GM23338 (cell line): ENCODE measurements around the gene ADGRG1. TPM values are rescaled to one million over a fixed set of nuclear protein-coding genes. Genes with fewer than 3 reads are reported as not detected.

Experiments used
- ATAC-seq: fragments of 200-7000 bp; cut with Tn5 transposase; 3 replicates; pipeline ENCODE4 v1.9.1; 2020
- DNase-seq: peaks from one replicate; pipeline ENCODE4 v3.0.0-alpha.2; 2015; ENCODE audit warnings: low spot score
- H2AFZ ChIP-seq: fragments of 200-600 bp; sonication (generic); 2 replicates; pipeline ENCODE4 v1.8.0; 2016; ENCODE audit warnings: antibody characterized with exemption, mild to moderate bottlenecking, moderate library complexity
- H3F3A ChIP-seq: fragments of 200-600 bp; sonication (generic); replicated peaks from 2 replicates; pipeline ENCODE4 v1.8.0; 2017; ENCODE audit warnings: antibody characterized with exemption, mixed run types, low read depth
- H3K27ac ChIP-seq: fragments of 200-600 bp; sonication (generic); 2 replicates; pipeline ENCODE4 v1.6.1; 2016; ENCODE audit warnings: low read depth
- H3K27me3 ChIP-seq: fragments of 200-600 bp; sonication (generic); 2 replicates; pipeline ENCODE4 v1.8.0; 2016; ENCODE audit warnings: mild to moderate bottlenecking, mixed run types, moderate library complexity; ENCODE audit not compliant: insufficient read depth
- H3K36me3 ChIP-seq: fragments of 200-600 bp; sonication (generic); 2 replicates; pipeline ENCODE4 v1.8.0; 2016; ENCODE audit warnings: mild to moderate bottlenecking; ENCODE audit not compliant: insufficient read depth
- H3K4me1 ChIP-seq: fragments of 200-600 bp; sonication (generic); 2 replicates; pipeline ENCODE4 v1.8.0; 2016; ENCODE audit warnings: mild to moderate bottlenecking, moderate library complexity; ENCODE audit not compliant: insufficient read depth
- H3K4me2 ChIP-seq: fragments of 200-600 bp; sonication (generic); 2 replicates; pipeline ENCODE4 v1.7.1; 2017; ENCODE audit warnings: mixed run types
- H3K4me3 ChIP-seq: fragments of 200-600 bp; sonication (generic); 2 replicates; pipeline ENCODE4 v1.6.1; 2016; ENCODE audit warnings: mixed run types
- H3K79me2 ChIP-seq: fragments of 200-600 bp; sonication (generic); replicated peaks from 2 replicates; pipeline ENCODE4 v1.8.0; 2017; ENCODE audit warnings: mild to moderate bottlenecking; ENCODE audit not compliant: insufficient read depth
- H3K9me2 ChIP-seq: fragments of 200-600 bp; sonication (generic); 2 replicates; pipeline ENCODE4 v1.8.0; 2017; ENCODE audit not compliant: insufficient read depth
- H4K20me1 ChIP-seq: fragments of 200-600 bp; sonication (generic); replicated peaks from 2 replicates; pipeline ENCODE4 v1.8.0; 2017; ENCODE audit warnings: mild to moderate bottlenecking; ENCODE audit not compliant: insufficient read depth
- H3K27ac Mint-ChIP-seq: 2 replicates; pipeline ENCODE4 v1.8.0; 2020; ENCODE audit warnings: inconsistent platforms, mild to moderate bottlenecking, moderate library complexity, mixed read lengths
- H3K27me3 Mint-ChIP-seq: 3 replicates; pipeline ENCODE4 v1.8.0; 2022; ENCODE audit warnings: low read depth, mild to moderate bottlenecking, moderate library complexity, mixed read lengths, inconsistent platforms; ENCODE audit not compliant: insufficient read depth, poor library complexity
- H3K36me3 Mint-ChIP-seq: 3 replicates; pipeline ENCODE4 v1.8.0; 2021; ENCODE audit warnings: low read depth, mild to moderate bottlenecking, inconsistent platforms, moderate library complexity, mixed read lengths
- H3K4me1 Mint-ChIP-seq: 3 replicates; pipeline ENCODE4 v1.8.0; 2020; ENCODE audit warnings: mild to moderate bottlenecking, inconsistent platforms, mixed read lengths
- H3K4me3 Mint-ChIP-seq: 3 replicates; pipeline ENCODE4 v1.8.0; 2021; ENCODE audit warnings: moderate library complexity, mild to moderate bottlenecking, inconsistent platforms, mixed read lengths
- H3K9me3 Mint-ChIP-seq: 3 replicates; pipeline ENCODE4 v1.8.0; 2020; ENCODE audit warnings: moderate library complexity, mild to moderate bottlenecking, inconsistent platforms, mixed read lengths
- CREB1 ChIP-seq: fragments of 250-450 bp; sonication (Bioruptor Pico); IDR thresholded peaks from 2 replicates; pipeline ENCODE4 v1.5.0; 2020; ENCODE audit warnings: low read depth, mild to moderate bottlenecking, moderate library complexity
- ETS1 ChIP-seq: IDR thresholded peaks from 2 replicates; pipeline ENCODE4 v1.6.1; 2016; ENCODE audit warnings: antibody characterized with exemption
- EZH2 ChIP-seq: fragments of 200-600 bp; sonication (generic); IDR thresholded peaks from one replicate; pipeline ENCODE4 v1.8.0; 2017; ENCODE audit warnings: antibody characterized with exemption, mild to moderate bottlenecking, low read depth; ENCODE audit not compliant: unreplicated experiment
- EZH2phosphoT487 ChIP-seq: fragments of 200-600 bp; sonication (generic); IDR thresholded peaks from one replicate; pipeline ENCODE4 v1.8.1; 2018; ENCODE audit warnings: antibody characterized with exemption; ENCODE audit not compliant: unreplicated experiment
- JUNB ChIP-seq: IDR thresholded peaks from one replicate; pipeline ENCODE4 v1.6.1; 2016; ENCODE audit warnings: antibody characterized with exemption; ENCODE audit not compliant: unreplicated experiment
- NANOG ChIP-seq: IDR thresholded peaks from 2 replicates; pipeline ENCODE4 v1.6.1; 2016; ENCODE audit warnings: antibody characterized with exemption, borderline replicate concordance
- POLR2AphosphoS5 ChIP-seq: IDR thresholded peaks from 2 replicates; pipeline ENCODE4 v1.6.1; 2016; ENCODE audit warnings: antibody characterized with exemption, low read depth
- REST ChIP-seq: IDR thresholded peaks from one replicate; pipeline ENCODE4 v1.6.1; 2018; ENCODE audit warnings: antibody characterized with exemption; ENCODE audit not compliant: unreplicated experiment
- STAT1 ChIP-seq: IDR thresholded peaks from one replicate; pipeline ENCODE4 v1.6.1; 2016; ENCODE audit warnings: antibody characterized with exemption; ENCODE audit not compliant: unreplicated experiment
- ZNF114 ChIP-seq: fragments of 250-450 bp; sonication (Bioruptor Pico); IDR thresholded peaks from 2 replicates; pipeline ENCODE4 v1.5.0; 2020; ENCODE audit warnings: mild to moderate bottlenecking, moderate library complexity
- ZNF331 ChIP-seq: fragments of 250-450 bp; sonication (Bioruptor Pico); IDR thresholded peaks from 2 replicates; pipeline ENCODE4 v1.5.0; 2020; ENCODE audit warnings: low read depth, mild to moderate bottlenecking, moderate library complexity
- polyA plus RNA-seq: library from polyadenylated mRNA; unstranded; fragments of >200 nt; fragmentation: Nextera tagmentation; extraction: Ambion mirVana; gene quantifications from 2 replicates; pipeline ENCODE4 v1.2.1, GENCODE V29; 2016
- total RNA-seq: library from RNA; depleted of rRNA; stranded (reverse); fragments of >200 nt; shearing (Covaris generic); gene quantifications from 2 replicates; pipeline ENCODE4 v1.2.3, GENCODE V29; 2014
- TF ChIP-seq, protein P1 (sequence below): fragments of 250-450 bp; sonication (Bioruptor Pico); IDR thresholded peaks from 2 replicates; pipeline ENCODE4 v1.5.0; 2020; ENCODE audit warnings: mild to moderate bottlenecking, moderate library complexity
- TF ChIP-seq, protein P2 (sequence below), 2 experiments: fragments of 200-600 bp in 1 of 2; sonication (generic) in 1 of 2; conservative IDR thresholded peaks; 2 replicates each; pipeline versions ENCODE4 v1.5.1 to v1.6.1; 2016 to 2017; ENCODE audit warnings: antibody characterized with exemption in 2 of 2, low read depth in 2 of 2, mild to moderate bottlenecking in 2 of 2, moderate library complexity in 1 of 2

ADGRG1 gene
- total and polyA plus RNA-seq, 2 experiments from 2014 or later, result 0.14 to 0.47 TPM

DNA sequence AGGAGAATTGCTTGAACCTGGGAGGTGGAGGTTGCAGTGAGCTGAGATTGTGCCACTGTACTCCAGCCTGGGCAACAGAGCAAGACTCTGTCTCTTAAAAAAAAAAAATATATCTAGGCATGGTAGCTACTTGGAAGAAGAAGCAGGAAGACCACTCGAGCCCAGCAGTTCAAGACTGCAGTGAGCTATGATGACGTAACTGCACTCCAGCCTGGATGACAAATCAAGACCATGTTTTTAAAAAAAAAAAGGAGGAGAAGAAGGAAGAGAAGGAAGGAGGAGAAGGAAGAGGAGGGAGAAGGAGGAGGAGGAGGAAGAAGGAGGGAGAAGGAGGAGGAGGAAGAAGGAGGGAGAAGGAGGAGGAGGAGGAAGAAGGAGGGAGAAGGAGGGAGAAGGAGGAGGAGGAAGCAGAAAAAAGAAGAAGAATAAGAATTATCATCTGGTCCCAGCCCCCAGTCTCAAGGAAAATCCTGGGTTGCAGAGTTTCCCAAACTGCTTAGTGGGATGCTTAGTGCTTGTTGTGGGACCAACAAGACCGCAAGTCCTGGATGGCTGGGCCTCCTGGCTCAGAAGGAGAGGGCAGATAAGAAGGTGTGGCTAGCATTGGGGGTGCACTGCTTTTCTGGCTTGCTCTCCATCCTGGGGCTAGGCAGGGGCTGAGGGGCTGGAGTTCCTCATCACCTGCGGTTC, 62.5 kb downstream of the ADGRG1 start:
- DNase-seq, result no peak
- TF ChIP-seq, protein P1, sequence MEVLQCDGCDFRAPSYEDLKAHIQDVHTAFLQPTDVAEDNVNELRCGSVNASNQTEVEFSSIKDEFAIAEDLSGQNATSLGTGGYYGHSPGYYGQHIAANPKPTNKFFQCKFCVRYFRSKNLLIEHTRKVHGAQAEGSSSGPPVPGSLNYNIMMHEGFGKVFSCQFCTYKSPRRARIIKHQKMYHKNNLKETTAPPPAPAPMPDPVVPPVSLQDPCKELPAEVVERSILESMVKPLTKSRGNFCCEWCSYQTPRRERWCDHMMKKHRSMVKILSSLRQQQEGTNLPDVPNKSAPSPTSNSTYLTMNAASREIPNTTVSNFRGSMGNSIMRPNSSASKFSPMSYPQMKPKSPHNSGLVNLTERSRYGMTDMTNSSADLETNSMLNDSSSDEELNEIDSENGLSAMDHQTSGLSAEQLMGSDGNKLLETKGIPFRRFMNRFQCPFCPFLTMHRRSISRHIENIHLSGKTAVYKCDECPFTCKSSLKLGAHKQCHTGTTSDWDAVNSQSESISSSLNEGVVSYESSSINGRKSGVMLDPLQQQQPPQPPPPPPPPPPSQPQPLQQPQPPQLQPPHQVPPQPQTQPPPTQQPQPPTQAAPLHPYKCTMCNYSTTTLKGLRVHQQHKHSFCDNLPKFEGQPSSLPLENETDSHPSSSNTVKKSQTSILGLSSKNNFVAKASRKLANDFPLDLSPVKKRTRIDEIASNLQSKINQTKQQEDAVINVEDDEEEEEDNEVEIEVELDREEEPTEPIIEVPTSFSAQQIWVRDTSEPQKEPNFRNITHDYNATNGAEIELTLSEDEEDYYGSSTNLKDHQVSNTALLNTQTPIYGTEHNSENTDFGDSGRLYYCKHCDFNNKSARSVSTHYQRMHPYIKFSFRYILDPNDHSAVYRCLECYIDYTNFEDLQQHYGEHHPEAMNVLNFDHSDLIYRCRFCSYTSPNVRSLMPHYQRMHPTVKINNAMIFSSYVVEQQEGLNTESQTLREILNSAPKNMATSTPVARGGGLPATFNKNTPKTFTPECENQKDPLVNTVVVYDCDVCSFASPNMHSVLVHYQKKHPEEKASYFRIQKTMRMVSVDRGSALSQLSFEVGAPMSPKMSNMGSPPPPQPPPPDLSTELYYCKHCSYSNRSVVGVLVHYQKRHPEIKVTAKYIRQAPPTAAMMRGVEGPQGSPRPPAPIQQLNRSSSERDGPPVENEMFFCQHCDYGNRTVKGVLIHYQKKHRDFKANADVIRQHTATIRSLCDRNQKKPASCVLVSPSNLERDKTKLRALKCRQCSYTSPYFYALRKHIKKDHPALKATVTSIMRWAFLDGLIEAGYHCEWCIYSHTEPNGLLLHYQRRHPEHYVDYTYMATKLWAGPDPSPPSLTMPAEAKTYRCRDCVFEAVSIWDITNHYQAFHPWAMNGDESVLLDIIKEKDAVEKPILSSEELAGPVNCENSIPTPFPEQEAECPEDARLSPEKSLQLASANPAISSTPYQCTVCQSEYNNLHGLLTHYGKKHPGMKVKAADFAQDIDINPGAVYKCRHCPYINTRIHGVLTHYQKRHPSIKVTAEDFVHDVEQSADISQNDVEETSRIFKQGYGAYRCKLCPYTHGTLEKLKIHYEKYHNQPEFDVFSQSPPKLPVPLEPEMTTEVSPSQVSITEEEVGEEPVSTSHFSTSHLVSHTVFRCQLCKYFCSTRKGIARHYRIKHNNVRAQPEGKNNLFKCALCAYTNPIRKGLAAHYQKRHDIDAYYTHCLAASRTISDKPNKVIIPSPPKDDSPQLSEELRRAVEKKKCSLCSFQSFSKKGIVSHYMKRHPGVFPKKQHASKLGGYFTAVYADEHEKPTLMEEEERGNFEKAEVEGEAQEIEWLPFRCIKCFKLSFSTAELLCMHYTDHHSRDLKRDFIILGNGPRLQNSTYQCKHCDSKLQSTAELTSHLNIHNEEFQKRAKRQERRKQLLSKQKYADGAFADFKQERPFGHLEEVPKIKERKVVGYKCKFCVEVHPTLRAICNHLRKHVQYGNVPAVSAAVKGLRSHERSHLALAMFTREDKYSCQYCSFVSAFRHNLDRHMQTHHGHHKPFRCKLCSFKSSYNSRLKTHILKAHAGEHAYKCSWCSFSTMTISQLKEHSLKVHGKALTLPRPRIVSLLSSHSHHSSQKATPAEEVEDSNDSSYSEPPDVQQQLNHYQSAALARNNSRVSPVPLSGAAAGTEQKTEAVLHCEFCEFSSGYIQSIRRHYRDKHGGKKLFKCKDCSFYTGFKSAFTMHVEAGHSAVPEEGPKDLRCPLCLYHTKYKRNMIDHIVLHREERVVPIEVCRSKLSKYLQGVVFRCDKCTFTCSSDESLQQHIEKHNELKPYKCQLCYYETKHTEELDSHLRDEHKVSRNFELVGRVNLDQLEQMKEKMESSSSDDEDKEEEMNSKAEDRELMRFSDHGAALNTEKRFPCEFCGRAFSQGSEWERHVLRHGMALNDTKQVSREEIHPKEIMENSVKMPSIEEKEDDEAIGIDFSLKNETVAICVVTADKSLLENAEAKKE (CRISPR knock-in tag), result no peak
- TF ChIP-seq STAT1, result no peak
- no peak for TF ChIP-seq ETS1
- TF ChIP-seq, protein P2, sequence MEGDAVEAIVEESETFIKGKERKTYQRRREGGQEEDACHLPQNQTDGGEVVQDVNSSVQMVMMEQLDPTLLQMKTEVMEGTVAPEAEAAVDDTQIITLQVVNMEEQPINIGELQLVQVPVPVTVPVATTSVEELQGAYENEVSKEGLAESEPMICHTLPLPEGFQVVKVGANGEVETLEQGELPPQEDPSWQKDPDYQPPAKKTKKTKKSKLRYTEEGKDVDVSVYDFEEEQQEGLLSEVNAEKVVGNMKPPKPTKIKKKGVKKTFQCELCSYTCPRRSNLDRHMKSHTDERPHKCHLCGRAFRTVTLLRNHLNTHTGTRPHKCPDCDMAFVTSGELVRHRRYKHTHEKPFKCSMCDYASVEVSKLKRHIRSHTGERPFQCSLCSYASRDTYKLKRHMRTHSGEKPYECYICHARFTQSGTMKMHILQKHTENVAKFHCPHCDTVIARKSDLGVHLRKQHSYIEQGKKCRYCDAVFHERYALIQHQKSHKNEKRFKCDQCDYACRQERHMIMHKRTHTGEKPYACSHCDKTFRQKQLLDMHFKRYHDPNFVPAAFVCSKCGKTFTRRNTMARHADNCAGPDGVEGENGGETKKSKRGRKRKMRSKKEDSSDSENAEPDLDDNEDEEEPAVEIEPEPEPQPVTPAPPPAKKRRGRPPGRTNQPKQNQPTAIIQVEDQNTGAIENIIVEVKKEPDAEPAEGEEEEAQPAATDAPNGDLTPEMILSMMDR (conservative IDR thresholded peaks at IDR 0.05; ENCODE audit: low read depth in 2 of 2), result no peak
- TF ChIP-seq REST, result no peak
- no peak for TF ChIP-seq ZNF114 (CRISPR knock-in tag)
- TF ChIP-seq ZNF331 (CRISPR knock-in tag), result no peak
- no peak for TF ChIP-seq JUNB
- no peak for TF ChIP-seq NANOG
- no peak for TF ChIP-seq EZH2phosphoT487
- no peak for TF ChIP-seq EZH2
- TF ChIP-seq POLR2AphosphoS5, result no peak
- no peak for TF ChIP-seq CREB1 (CRISPR knock-in tag)
- no peaks in the 10 kb centered on the region for H3K9me2 ChIP-seq

More for the DNA sequence above, 62.5 kb downstream of the ADGRG1 start:
- Histone ChIP-seq H3K4me1 (no peaks in the 10 kb centered on the region), H3K4me3 (no peak overlapping the region), H3K36me3 (no peaks in the 10 kb centered on the region), H4K20me1 (no peaks in the 10 kb centered on the region), H3K27me3 (no peaks in the 10 kb centered on the region), H3F3A (no peaks in the 10 kb centered on the region), H3K4me2 (no peak overlapping the region), H3K27ac (no peak overlapping the region), H3K79me2 (no peaks in the 10 kb centered on the region), H2AFZ (no peak overlapping the region)
- no peak for ATAC-seq
- Mint-ChIP-seq H3K27me3 (peaks cover 6% of the 10 kb centered on the region), H3K27ac (no peak overlapping the region), H3K4me3 (no peak overlapping the region), H3K9me3 (no peaks in the 10 kb centered on the region), H3K36me3 (no peaks in the 10 kb centered on the region), H3K4me1 (peaks cover 15% of the 10 kb centered on the region)
